ENCODE data around the gene WDR43.

- TF ChIP-seq, protein P1, sequence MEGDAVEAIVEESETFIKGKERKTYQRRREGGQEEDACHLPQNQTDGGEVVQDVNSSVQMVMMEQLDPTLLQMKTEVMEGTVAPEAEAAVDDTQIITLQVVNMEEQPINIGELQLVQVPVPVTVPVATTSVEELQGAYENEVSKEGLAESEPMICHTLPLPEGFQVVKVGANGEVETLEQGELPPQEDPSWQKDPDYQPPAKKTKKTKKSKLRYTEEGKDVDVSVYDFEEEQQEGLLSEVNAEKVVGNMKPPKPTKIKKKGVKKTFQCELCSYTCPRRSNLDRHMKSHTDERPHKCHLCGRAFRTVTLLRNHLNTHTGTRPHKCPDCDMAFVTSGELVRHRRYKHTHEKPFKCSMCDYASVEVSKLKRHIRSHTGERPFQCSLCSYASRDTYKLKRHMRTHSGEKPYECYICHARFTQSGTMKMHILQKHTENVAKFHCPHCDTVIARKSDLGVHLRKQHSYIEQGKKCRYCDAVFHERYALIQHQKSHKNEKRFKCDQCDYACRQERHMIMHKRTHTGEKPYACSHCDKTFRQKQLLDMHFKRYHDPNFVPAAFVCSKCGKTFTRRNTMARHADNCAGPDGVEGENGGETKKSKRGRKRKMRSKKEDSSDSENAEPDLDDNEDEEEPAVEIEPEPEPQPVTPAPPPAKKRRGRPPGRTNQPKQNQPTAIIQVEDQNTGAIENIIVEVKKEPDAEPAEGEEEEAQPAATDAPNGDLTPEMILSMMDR (IDR thresholded peaks at IDR 0.05): no peak
- TF ChIP-seq POLR2AphosphoS5 (IDR thresholded peaks at IDR 0.05): no peak
Measured at GRCh38 chr2:28908172-28908571, 13.7 kb downstream of the WDR43 start.

Measured in stomach (tissue), 4 donors.